Measurements from ENCODE around the gene ITIH2.

- TF ChIP-seq CTCF (IDR thresholded peaks at IDR 0.05; ENCODE audit: borderline replicate concordance, extremely low read depth, low read length, poor library complexity, severe bottlenecking) = no peak
- no peak for TF ChIP-seq EZH2 (IDR thresholded peaks at IDR 0.05; ENCODE audit: borderline replicate concordance, low read depth, low read length, severe bottlenecking)
Observed at GRCh38 chr10:7718685-7719084, 15.6 kb downstream of the ITIH2 start.
